HepG2 (cell line): ENCODE measurements around the gene MNAT1. TPM values are rescaled to one million over a fixed set of nuclear protein-coding genes. Genes with fewer than 3 reads are reported as not detected.

Experiments used
- ADNP ChIP-seq: sonication (generic); formaldehyde crosslinking; IDR thresholded peaks from 2 replicates; pipeline ENCODE4 v1.4.0; 2020; ENCODE audit warnings: missing genetic modification reagents
- ATF7-NPFF ChIP-seq: sonication (generic); formaldehyde crosslinking; IDR thresholded peaks from 2 replicates; pipeline ENCODE4 v1.8.1; 2023; ENCODE audit warnings: mild to moderate bottlenecking, low read depth, missing genetic modification reagents, moderate library complexity
- CSRNP2 ChIP-seq: sonication (generic); formaldehyde crosslinking; conservative IDR thresholded peaks from 2 replicates; pipeline ENCODE4 v1.8.0; 2022; ENCODE audit warnings: low read depth, missing genetic modification reagents
- DNMT1 ChIP-seq: sonication (generic); formaldehyde crosslinking; IDR thresholded peaks from 2 replicates; pipeline ENCODE4 v1.5.1; 2020; ENCODE audit warnings: mild to moderate bottlenecking, missing genetic modification reagents
- GTF2F1 ChIP-seq: fragments of 150-350 bp; IDR thresholded peaks from 2 replicates; pipeline ENCODE4 v1.6.1; 2014; ENCODE audit warnings: low read length
- HMGXB4 ChIP-seq, 2 experiments: sonication (generic) in 1 of 2; formaldehyde crosslinking in 1 of 2; IDR thresholded peaks; 2 replicates each; pipeline versions ENCODE4 v1.4.0 to v1.6.1; 2018 to 2020; ENCODE audit warnings: missing genetic modification reagents in 2 of 2, borderline replicate concordance in 1 of 2, low read depth in 1 of 2, mild to moderate bottlenecking in 1 of 2, missing biosample characterization in 1 of 2
- JARID2 ChIP-seq: sonication (generic); formaldehyde crosslinking; IDR thresholded peaks from 2 replicates; pipeline ENCODE4 v1.8.1; 2023; ENCODE audit warnings: missing genetic modification reagents, inconsistent platforms; ENCODE audit not compliant: insufficient replicate concordance
- KDM1A ChIP-seq: IDR thresholded peaks from 2 replicates; pipeline ENCODE4 v1.6.1; 2016; ENCODE audit warnings: missing compliant biosample characterization
- MAFG ChIP-seq: sonication (generic); formaldehyde crosslinking; IDR thresholded peaks from 2 replicates; pipeline ENCODE4 v1.5.1; 2020; ENCODE audit warnings: mild to moderate bottlenecking, missing genetic modification reagents
- MATR3 ChIP-seq: sonication (generic); formaldehyde crosslinking; IDR thresholded peaks from 2 replicates; pipeline ENCODE4 v1.4.0; 2020; ENCODE audit warnings: missing genetic modification reagents
- NFAT5 ChIP-seq: sonication (generic); formaldehyde crosslinking; IDR thresholded peaks from 2 replicates; pipeline ENCODE4 v1.4.0; 2020; ENCODE audit warnings: missing genetic modification reagents
- SNAPC2 ChIP-seq: sonication (generic); formaldehyde crosslinking; IDR thresholded peaks from 2 replicates; pipeline ENCODE4 v1.8.1; 2022; ENCODE audit warnings: mild to moderate bottlenecking, missing genetic modification reagents
- SP4 ChIP-seq: sonication (generic); formaldehyde crosslinking; IDR thresholded peaks from 2 replicates; pipeline ENCODE4 v1.8.1; 2023; ENCODE audit warnings: mild to moderate bottlenecking, missing genetic modification reagents
- SUZ12 ChIP-seq: fragments of 150-350 bp; IDR thresholded peaks from 2 replicates; pipeline ENCODE4 v1.6.1; 2014; ENCODE audit warnings: low read depth, low read length
- TAF1 ChIP-seq: sonication (generic); formaldehyde crosslinking; IDR thresholded peaks from 2 replicates; pipeline ENCODE4 v1.4.0; 2020; ENCODE audit warnings: missing genetic modification reagents
- THAP11 ChIP-seq: IDR thresholded peaks from 2 replicates; pipeline ENCODE4 v1.6.1; 2016; ENCODE audit warnings: missing biosample characterization, missing genetic modification reagents
- ZNF121 ChIP-seq: sonication (generic); formaldehyde crosslinking; IDR thresholded peaks from 2 replicates; pipeline ENCODE4 v1.5.0; 2020; ENCODE audit warnings: mild to moderate bottlenecking, missing genetic modification reagents
- ZNF317 ChIP-seq: sonication (generic); formaldehyde crosslinking; IDR thresholded peaks from 2 replicates; pipeline ENCODE4 v1.5.0; 2020; ENCODE audit warnings: mild to moderate bottlenecking, missing genetic modification reagents
- ZNF331 ChIP-seq: sonication (generic); formaldehyde crosslinking; IDR thresholded peaks from 2 replicates; pipeline ENCODE4 v1.4.0; 2020; ENCODE audit warnings: missing genetic modification reagents
- ZNF569 ChIP-seq: sonication (generic); formaldehyde crosslinking; IDR thresholded peaks from 2 replicates; pipeline ENCODE4 v1.5.0; 2020; ENCODE audit warnings: mild to moderate bottlenecking, missing genetic modification reagents, moderate library complexity, borderline replicate concordance
- polyA plus RNA-seq, 8 experiments: library from polyadenylated mRNA; depleted of rRNA in 3 of 8; stranded (reverse) in 7 of 8; unstranded in 1 of 8; fragments of >200 nt; fragmentation: Illumina TruSeq in 4 of 8; extraction: Trizol in 4 of 8; gene quantifications; 2 replicates each; pipeline versions ENCODE4 v1.2.1 to v1.2.3, GENCODE V29; 2011 to 2016; ENCODE audit warnings: low read depth in 4 of 8, missing spikeins in 1 of 8, mixed read lengths in 1 of 8; ENCODE audit not compliant: insufficient read depth in 1 of 8
- total RNA-seq, 5 experiments: library from RNA; depleted of rRNA; stranded (reverse); fragments of >200 nt; fragmentation: Illumina TruSeq; extraction: Trizol; gene quantifications; 2 replicates each; pipeline ENCODE4 v1.2.3, GENCODE V29; 2016; ENCODE audit warnings: low read depth in 1 of 5
- TF ChIP-seq, protein P1 (sequence below): sonication (generic); formaldehyde crosslinking; IDR thresholded peaks from 2 replicates; pipeline ENCODE4 v1.4.0; 2020; ENCODE audit warnings: mild to moderate bottlenecking, missing genetic modification reagents

The MNAT1 gene
- total and polyA plus RNA-seq, 2 of the 13 experiments (the other 11 are each of a cell fraction or from before 2014, with no cell fraction given) = 49.2 to 94.8 TPM

GRCh38 chr14:60734465-60735242 lies at the start of gene MNAT1 (continued):
- TF ChIP-seq NFAT5 (CRISPR knock-in tag) (peak; percentile 84; the same call in 1 of the 2 replicates), DNMT1 (peak; percentile 77; the same call in 1 of the 2 replicates), TAF1 (peak; percentile 98), THAP11 (CRISPR knock-in tag) (peak; percentile 92), ADNP (CRISPR knock-in tag) (no peak), SP4 (CRISPR knock-in tag) (peak; percentile 74), SNAPC2 (CRISPR knock-in tag) (0 out of 2 replicates have a peak, but pooled peaks have one; percentile 21), JARID2 (CRISPR knock-in tag) (no peak), CSRNP2 (no peak), SUZ12 (no peak), ATF7-NPFF (CRISPR knock-in tag) (peak; percentile 73), MAFG (CRISPR knock-in tag) (no peak), ZNF569 (CRISPR knock-in tag) (no peak), HMGXB4 (CRISPR knock-in tag; IDR thresholded peaks at IDR 0.05; ENCODE audit: borderline replicate concordance in 1 of 2, low read depth in 1 of 2) (peak; percentile 95 to 96), ZNF331 (CRISPR knock-in tag) (peak; percentile 94), ZNF317 (CRISPR knock-in tag) (peak; percentile 83), GTF2F1 (0 out of 2 replicates have a peak, but pooled peaks have one; percentile 66), ZNF121 (CRISPR knock-in tag) (no peak), MATR3 (CRISPR knock-in tag) (no peak), KDM1A (CRISPR knock-in tag) (0 out of 2 replicates have a peak, but pooled peaks have one; percentile 51)
- TF ChIP-seq, protein P1, sequence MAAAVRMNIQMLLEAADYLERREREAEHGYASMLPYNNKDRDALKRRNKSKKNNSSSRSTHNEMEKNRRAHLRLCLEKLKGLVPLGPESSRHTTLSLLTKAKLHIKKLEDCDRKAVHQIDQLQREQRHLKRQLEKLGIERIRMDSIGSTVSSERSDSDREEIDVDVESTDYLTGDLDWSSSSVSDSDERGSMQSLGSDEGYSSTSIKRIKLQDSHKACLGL (CRISPR knock-in tag) = 0 out of 2 replicates have a peak, but pooled peaks have one; percentile 35
